ENCODE data around the gene DENND2C.

The DENND2C gene

GRCh38 chr1:114696810-114697209 is 27.0 kb upstream of the DENND2C start:
- H3K4me1 ChIP-seq: peaks cover 3% of the 10 kb centered on the region; the same call in 1 of the 2 replicates
- DNase-seq (ENCODE audit: low spot score in 2 of 2): no peak
- in situ Hi-C loops (cut with MboI; ENCODE audit: low sequenced_read_pairs): no loop called here

GRCh38 chr1:114695430-114696058 is 25.7 kb upstream of the DENND2C start, which contains the start of gene AMPD1:
TSS of gene AMPD1 (minus strand) at chr1:114695546. CDS start at chr1:114695471, 75 bp downstream.
- in situ Hi-C loops (cut with MboI; ENCODE audit: low sequenced_read_pairs): no loop called here

More at GRCh38 chr1:114696810-114697209, 27.0 kb upstream of the DENND2C start:
- no peak overlapping the region for H3K4me3 ChIP-seq
- H3K9me3 ChIP-seq: no peaks in the 10 kb centered on the region
- no peaks in the 10 kb centered on the region for H3K36me3 ChIP-seq (replicated peaks)
- peaks cover 6% of the 10 kb centered on the region for H3K27me3 ChIP-seq (ENCODE audit: low read depth)

GRCh38 chr1:114694540-114695310 is 24.9 kb upstream of the DENND2C start:
- Histone ChIP-seq H3K27me3 (ENCODE audit: low read depth) (peaks cover 6% of the 10 kb centered on the region), H3K36me3 (replicated peaks) (no peaks in the 10 kb centered on the region), H3K4me3 (no peak overlapping the region), H3K4me1 (peaks cover 3% of the 10 kb centered on the region; the same call in 1 of the 2 replicates), H3K9me3 (no peaks in the 10 kb centered on the region)
- no peak for DNase-seq (ENCODE audit: low spot score in 2 of 2)
- in situ Hi-C loops (cut with MboI; ENCODE audit: low sequenced_read_pairs): no loop called here

More at GRCh38 chr1:114695430-114696058, 25.7 kb upstream of the DENND2C start, which contains the start of gene AMPD1:
- Histone ChIP-seq H3K4me3 (no peak within 1 kb of the TSS), H3K9me3 (no peaks in the 10 kb centered on the region), H3K36me3 (replicated peaks) (no peaks in the 10 kb centered on the region), H3K4me1 (peaks cover 3% of the 10 kb centered on the region; the same call in 1 of the 2 replicates), H3K27me3 (ENCODE audit: low read depth) (peaks cover 6% of the 10 kb centered on the region)
- no peak for DNase-seq (ENCODE audit: low spot score in 2 of 2)

- no peaks in the 10 kb centered on the region for H3K9me3 ChIP-seq
- peaks cover 3% of the 10 kb centered on the region; the same call in 1 of the 2 replicates for H3K4me1 ChIP-seq
- no peak overlapping the region for H3K4me3 ChIP-seq
- no peaks in the 10 kb centered on the region for H3K27me3 ChIP-seq (ENCODE audit: low read depth)
- no peaks in the 10 kb centered on the region for H3K36me3 ChIP-seq (replicated peaks)
- DNase-seq (ENCODE audit: low spot score in 2 of 2): no peak
- in situ Hi-C loops (cut with MboI; ENCODE audit: low sequenced_read_pairs): no loop called here
These were observed 23.1 kb upstream of the DENND2C start for GRCh38 chr1:114692947-114693346.

- in situ Hi-C loops (cut with MboI; ENCODE audit: low sequenced_read_pairs): no loop called here
- Histone ChIP-seq H3K27me3 (ENCODE audit: low read depth) (no peaks in the 10 kb centered on the region), H3K9me3 (no peaks in the 10 kb centered on the region), H3K4me3 (no peak overlapping the region), H3K36me3 (replicated peaks) (no peaks in the 10 kb centered on the region), H3K4me1 (peaks cover 3% of the 10 kb centered on the region; the same call in 1 of the 2 replicates)
- DNase-seq (ENCODE audit: low spot score in 2 of 2): no peak
These were observed 21.2 kb upstream of the DENND2C start for GRCh38 chr1:114691061-114691460.

GRCh38 chr1:114690148-114690547 is 20.3 kb upstream of the DENND2C start:
- Histone ChIP-seq H3K27me3 (ENCODE audit: low read depth) (no peaks in the 10 kb centered on the region), H3K36me3 (replicated peaks) (no peaks in the 10 kb centered on the region), H3K4me1 (no peaks in the 10 kb centered on the region), H3K9me3 (no peaks in the 10 kb centered on the region), H3K4me3 (no peak overlapping the region)
- DNase-seq (ENCODE audit: low spot score in 2 of 2): no peak
- in situ Hi-C loops (cut with MboI; ENCODE audit: low sequenced_read_pairs): no loop called here

GRCh38 chr1:114688526-114688925 is 18.7 kb upstream of the DENND2C start:
- Histone ChIP-seq H3K27me3 (ENCODE audit: low read depth) (peaks cover 4% of the 10 kb centered on the region; the same call in 1 of the 2 replicates), H3K4me1 (no peaks in the 10 kb centered on the region), H3K4me3 (no peak overlapping the region), H3K36me3 (replicated peaks) (no peaks in the 10 kb centered on the region), H3K9me3 (no peaks in the 10 kb centered on the region)
- in situ Hi-C loops (cut with MboI; ENCODE audit: low sequenced_read_pairs): no loop called here
- DNase-seq (ENCODE audit: low spot score in 2 of 2): no peak

GRCh38 chr1:114685851-114686250 is 16.0 kb upstream of the DENND2C start:
- Histone ChIP-seq H3K9me3 (no peaks in the 10 kb centered on the region), H3K4me3 (no peak overlapping the region), H3K27me3 (ENCODE audit: low read depth) (peaks cover 4% of the 10 kb centered on the region; the same call in 1 of the 2 replicates), H3K36me3 (replicated peaks) (no peaks in the 10 kb centered on the region), H3K4me1 (no peaks in the 10 kb centered on the region)
- in situ Hi-C loops (cut with MboI; ENCODE audit: low sequenced_read_pairs): no loop called here
- no peak for DNase-seq (ENCODE audit: low spot score in 2 of 2)

GRCh38 chr1:114677691-114678090 is 7.8 kb upstream of the DENND2C start:
- no peaks in the 10 kb centered on the region for H3K9me3 ChIP-seq
- H3K4me3 ChIP-seq: no peak overlapping the region
- DNase-seq (ENCODE audit: low spot score in 2 of 2): no peak
- H3K27me3 ChIP-seq (ENCODE audit: low read depth): 0 out of 2 replicates have a peak, but pooled peaks cover 15% of the 10 kb centered on the region
- in situ Hi-C loops (cut with MboI; ENCODE audit: low sequenced_read_pairs): no loop called here
- H3K36me3 ChIP-seq (replicated peaks): no peaks in the 10 kb centered on the region
- no peaks in the 10 kb centered on the region for H3K4me1 ChIP-seq

GRCh38 chr1:114676115-114676514 is 6.3 kb upstream of the DENND2C start:
- Histone ChIP-seq H3K9me3 (no peaks in the 10 kb centered on the region), H3K36me3 (replicated peaks) (no peaks in the 10 kb centered on the region), H3K27me3 (ENCODE audit: low read depth) (0 out of 2 replicates have a peak, but pooled peaks cover 15% of the 10 kb centered on the region), H3K4me3 (no peak overlapping the region), H3K4me1 (no peaks in the 10 kb centered on the region)
- in situ Hi-C loops (cut with MboI; ENCODE audit: low sequenced_read_pairs): no loop called here
- DNase-seq (ENCODE audit: low spot score in 2 of 2): no peak

- H3K27me3 ChIP-seq (ENCODE audit: low read depth): 0 out of 2 replicates have a peak, but pooled peaks cover 3% of the 10 kb centered on the region
- H3K4me1 ChIP-seq: peaks cover 6% of the 10 kb centered on the region
- H3K9me3 ChIP-seq: no peaks in the 10 kb centered on the region
- DNase-seq (ENCODE audit: low spot score in 2 of 2): no peak
- H3K36me3 ChIP-seq (replicated peaks): no peaks in the 10 kb centered on the region
- H3K4me3 ChIP-seq: no peak overlapping the region
- in situ Hi-C loops (cut with MboI; ENCODE audit: low sequenced_read_pairs): no loop called here
These were observed 2.1 kb upstream of the DENND2C start for GRCh38 chr1:114671939-114672275.

GRCh38 chr1:114671011-114671938 is 1.4 kb upstream of the DENND2C start:
- H3K4me3 ChIP-seq: no peak overlapping the region
- H3K36me3 ChIP-seq (replicated peaks): no peaks in the 10 kb centered on the region
- H3K4me1 ChIP-seq: peaks cover 6% of the 10 kb centered on the region
- H3K27me3 ChIP-seq (ENCODE audit: low read depth): 0 out of 2 replicates have a peak, but pooled peaks cover 3% of the 10 kb centered on the region
- H3K9me3 ChIP-seq: no peaks in the 10 kb centered on the region
- in situ Hi-C loops (cut with MboI; ENCODE audit: low sequenced_read_pairs): no loop called here
- DNase-seq (ENCODE audit: low spot score in 2 of 2): no peak

Data from HAP-1 (cell line).